HG03558 (cell line): ENCODE data around the gene LYST.
"Not testable (repeated sequence)": the region's sequence is repeated elsewhere in the genome, so short reads cannot be mapped to it uniquely, and the experiment has no call there.

Experiments
- ATAC-seq: cut with Tn5 transposase; IDR thresholded peaks from one replicate; pipeline ENCODE4 v1.9.1; 2021; ENCODE audit warnings: moderate number of reproducible peaks; ENCODE audit not compliant: unreplicated experiment; ENCODE audit errors: extremely low read depth

Gene LYST

GRCh38 chr1:235776396-235776795, 90.3 kb downstream of the LYST start:
- ATAC-seq, result no peak

GRCh38 chr1:235775246-235775860, 91.4 kb downstream of the LYST start:
- ATAC-seq, result no peak

DNA sequence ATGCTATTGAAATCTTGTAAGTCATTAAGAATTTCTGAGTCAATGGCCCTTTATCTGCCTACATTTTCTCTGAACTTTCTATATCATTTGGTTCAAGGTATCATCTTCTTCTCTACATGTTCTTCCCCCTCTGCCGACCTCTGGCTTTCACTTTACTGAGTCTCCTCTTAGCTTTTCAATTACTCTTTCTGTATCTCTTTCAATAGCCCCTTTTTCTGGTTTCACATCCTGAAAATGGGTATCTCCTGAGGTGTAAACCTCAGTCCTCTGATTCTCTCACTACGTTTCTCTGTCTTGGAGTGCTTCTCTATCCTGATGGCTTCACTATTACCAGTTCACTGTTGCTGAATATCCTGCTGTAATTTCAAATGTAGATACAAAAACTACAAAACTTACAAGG, 98.9 kb downstream of the LYST start:
- no peak for ATAC-seq

DNA sequence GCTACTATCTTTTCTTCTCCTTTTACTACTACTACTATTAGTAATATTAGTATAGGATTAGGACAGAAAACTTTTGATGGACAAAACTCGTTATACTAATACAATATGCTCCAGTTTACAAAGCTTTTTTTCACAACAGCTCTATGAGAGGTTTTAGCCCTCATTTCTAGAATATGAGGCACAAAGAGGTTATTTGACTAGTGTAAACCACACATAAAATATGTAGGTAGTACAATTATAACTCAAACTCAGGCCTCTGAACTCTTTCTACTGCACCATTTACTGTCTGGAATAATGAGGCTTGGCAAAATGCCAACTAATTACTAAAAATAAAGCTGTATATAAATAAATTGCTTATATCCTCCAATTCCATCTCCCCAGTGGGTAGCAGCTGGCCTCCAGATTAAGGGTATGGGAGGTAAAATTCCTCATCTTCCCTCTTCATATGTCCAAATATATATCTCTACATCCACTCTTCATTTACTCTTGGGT, 99.9 kb downstream of the LYST start:
- ATAC-seq, result no peak

DNA sequence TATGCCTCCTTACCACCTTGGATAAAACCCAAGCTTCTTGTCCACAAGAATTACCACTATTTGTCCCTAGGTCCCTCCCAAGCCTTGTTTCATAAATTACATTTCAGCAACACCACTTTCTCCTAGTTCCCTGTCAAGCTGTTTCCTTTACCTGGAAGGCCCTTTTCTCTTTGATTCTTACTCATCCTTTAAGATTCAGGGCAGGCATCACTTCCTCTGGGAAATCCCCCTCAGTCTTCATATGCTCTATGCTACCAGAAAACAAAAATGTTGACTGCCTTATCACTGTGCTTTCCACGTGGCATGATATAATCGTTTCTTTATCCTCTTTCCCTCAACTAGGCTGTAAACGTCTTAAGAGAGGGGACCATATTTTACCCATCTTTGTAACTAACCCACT, 102.7 kb downstream of the LYST start:
- no peak for ATAC-seq

DNA sequence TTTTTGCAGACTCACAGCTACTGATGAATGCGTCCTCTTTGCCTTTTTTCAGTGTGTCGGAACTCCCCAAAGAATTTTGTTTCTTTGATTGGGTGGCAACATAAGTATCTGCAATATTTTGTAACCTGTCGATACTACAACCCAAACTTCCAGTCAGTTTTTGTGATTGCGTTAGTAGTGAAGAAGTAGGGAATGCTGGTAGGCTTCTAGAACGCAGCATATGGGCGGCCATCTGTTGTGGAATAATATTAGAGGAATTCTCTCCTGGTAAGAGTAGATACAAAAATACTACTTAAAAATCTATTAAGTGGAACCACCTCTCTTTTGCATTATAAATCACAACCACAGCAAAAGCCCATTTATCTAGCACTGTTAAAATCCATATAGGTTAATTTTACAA, 107.4 kb downstream of the LYST start:
- no peak for ATAC-seq

DNA sequence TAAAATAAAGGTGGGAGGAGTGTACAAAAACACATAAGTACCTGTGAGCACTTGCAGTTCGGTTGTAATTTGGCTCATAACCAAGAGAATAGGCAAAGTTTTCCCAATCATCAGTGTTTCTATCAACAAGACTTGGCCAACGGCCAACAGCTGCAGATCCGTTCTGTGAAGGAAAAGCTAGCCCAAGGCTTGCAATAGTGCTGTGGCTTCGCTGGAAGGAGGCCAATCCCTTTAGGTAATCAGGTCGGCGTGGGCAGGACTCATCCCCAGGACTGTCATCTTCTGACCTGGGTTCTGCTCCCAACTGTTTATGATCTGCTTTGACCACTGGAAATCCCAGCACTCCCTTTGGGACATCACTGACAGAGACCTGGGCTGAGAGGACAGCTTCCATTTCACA, 107.8 kb downstream of the LYST start:
- ATAC-seq, result no peak

DNA sequence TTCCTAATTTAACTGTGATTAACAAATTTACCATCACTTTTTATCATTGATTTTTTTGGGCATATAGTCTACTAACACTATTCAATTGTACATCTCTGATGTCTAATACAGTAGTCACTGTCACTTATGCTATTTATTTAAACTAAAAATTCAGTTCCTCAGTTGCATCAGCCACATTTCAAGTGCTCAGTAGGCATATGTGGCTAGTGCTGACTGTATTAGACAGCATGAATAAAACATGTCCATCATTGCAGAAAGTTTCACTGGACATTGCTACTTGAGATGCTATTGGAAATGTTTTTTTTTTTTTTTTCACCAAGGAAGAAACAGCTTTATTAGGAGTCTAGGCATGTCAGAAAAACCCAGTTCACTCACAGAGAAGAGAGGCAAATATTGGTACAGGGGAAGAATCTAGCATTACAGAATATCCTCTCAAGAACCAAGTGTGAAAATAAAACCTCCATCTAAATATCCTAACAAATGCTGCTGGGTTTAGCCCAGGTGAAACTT, 109.1 kb downstream of the LYST start:
- no peak for ATAC-seq

- not testable (repeated sequence) for ATAC-seq
These were observed 112.5 kb downstream of the LYST start for GRCh38 chr1:235754186-235754585.

GRCh38 chr1:235749755-235750300, 116.9 kb downstream of the LYST start:
- no peak for ATAC-seq

DNA sequence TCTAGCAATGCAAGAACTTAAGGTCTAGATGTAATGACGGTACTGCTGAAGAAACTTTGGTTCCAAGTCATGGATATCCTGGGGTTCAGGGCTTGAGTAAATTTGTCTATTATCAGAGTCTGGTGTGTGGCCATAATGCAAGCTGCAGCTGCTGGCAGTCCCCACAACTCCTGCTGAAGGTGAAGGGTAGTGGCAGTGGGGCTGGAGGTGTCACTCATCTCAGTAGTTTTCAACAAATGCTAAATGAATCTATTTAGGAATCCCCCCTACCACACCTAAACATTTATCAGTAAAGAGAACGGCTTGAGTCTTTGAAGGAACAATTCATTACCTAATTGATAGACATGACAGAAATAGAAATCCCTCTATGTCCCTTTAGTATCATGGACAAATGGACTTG, 118.0 kb downstream of the LYST start:
- ATAC-seq, result no peak

- ATAC-seq, result no peak
These were observed 120.5 kb downstream of the LYST start for GRCh38 chr1:235746245-235746644.

DNA sequence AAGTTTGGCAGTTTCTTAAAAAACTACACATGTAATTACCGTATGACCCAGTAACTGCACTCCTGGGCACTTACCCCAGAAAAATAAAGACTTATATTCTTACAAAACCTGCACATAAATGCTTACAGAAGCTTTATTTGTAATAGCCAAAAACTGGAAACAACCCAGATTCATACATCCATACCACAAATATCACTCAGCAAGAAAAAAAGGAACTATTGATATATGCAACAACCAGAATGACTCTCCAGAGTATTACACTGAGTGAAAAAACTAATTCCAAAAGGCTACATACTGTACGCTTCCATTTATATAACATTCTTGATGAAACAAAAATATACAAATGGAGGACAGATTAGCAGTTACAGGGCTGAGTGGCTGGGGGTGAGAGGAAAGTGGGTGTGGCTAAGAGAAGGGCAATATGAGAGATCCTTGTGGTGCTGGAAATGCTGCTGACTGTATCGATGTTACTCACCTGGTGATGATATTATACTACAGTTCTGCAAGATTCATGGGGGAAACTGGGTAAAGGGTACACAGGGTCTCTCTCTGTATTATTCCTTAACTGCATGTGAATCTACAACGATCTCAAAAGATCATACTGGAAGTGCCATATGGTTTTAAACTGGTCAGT, 121.1 kb downstream of the LYST start:
- no peak for ATAC-seq

DNA sequence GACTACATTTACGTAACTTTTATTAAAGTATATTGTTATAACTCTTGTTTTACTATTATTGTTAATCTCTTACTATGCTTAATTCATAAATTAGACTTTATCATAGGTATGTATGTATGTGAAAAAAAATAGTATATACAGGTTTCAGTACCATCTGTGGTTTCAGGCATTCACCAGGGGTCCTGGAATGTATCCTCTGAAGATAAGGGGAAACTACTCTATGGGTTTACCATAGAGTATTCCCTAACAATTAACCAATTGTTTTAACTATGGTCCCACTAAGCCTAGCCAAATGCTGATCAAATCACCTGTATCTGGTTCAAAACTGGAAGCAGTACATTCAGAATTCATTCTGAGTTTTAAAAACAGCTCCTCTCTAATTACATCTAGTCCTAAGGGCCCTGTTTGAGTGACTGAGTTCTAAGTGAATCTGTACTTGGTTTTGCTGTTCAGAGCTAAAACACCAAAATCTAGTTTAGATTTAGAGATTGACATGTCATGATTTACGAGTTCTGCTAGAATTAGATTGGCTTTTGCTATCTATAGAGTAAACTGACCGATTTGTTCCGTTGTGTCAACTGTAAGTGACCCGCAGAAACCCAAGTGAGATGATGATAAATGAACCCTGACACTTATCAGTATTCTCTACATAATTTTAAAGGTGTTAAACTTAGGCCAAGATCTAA, 123.6 kb downstream of the LYST start:
- ATAC-seq, result no peak

DNA sequence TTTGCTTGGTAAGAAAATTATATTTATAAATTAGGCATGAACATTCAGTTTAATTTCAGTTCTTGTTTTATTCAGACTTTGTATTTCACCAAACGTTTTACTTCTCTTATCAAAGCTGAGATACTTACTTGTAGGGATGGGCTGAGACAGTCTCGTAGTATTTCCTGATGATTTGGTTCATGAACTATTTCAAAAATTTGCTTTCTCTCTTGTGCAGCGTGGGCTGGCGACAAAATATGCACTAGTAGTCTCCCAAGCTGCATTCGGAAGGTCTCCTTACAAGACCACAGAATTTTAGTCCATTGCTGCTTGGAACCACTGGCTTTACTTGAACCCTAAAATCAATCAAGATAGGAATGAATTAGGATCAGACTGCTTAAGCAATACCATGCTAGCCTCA, 125.4 kb downstream of the LYST start:
- ATAC-seq, result no peak

DNA sequence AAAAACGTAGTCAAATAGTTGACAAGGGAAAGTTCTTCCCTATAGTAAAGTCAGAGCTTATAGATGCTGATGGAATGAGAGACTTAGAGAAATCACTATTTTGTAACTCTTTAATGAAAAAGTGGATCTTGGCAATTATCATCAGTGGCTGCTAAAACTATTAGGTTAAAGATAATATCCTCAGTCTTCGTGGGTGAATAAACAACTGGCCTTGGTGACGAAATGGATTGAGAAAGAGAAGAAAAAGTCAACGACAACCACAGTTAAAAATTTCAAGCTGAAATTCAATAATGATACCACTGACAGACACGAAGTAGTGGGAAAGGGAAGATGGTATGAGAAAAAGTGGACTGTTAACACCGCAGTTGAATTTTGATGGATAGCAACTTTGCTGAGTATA, 127.1 kb downstream of the LYST start:
- ATAC-seq, result no peak

DNA sequence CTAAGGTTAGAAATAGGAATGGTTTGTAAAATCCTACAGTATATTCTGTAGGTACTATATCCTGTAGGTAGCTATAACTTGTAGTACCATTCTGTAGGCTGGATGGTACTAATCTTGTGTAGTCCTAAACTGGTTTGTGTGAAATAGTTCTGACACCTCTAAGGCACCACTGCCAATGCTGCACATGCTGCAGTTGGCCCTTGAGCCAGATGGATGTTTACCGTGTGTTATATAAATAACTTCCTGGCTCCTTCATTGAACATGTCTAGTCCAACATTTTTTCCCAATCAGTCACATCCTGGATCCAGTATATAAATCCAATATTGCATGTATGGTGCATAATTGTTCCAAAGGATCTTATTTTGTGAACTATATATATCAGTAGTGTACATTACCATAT, 127.6 kb downstream of the LYST start:
- no peak for ATAC-seq

- no peak for ATAC-seq
These were observed 129.0 kb downstream of the LYST start for GRCh38 chr1:235737751-235738150.

DNA sequence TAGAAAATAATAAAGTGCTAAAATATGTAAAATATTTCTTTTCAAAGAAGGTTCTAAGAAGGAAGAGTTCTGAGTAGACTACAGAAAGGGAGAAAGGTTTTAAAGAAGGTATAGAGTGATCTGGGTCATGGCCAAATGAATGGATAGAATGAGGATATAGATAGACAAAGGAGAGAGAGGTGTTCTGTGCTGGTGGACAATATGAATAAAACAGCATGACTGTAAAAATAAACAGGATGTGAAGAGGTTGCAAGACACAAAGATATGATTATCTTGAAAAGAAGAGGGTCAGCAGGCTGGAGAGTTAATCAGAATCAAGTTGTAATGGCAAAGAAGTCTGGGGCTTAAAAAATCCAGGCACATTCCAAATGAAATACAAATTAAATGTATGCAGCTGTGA, 130.4 kb downstream of the LYST start:
- no peak for ATAC-seq

GRCh38 chr1:235735621-235736020, 131.1 kb downstream of the LYST start:
- ATAC-seq, result no peak

GRCh38 chr1:235734335-235734734, 132.4 kb downstream of the LYST start:
- ATAC-seq, result no peak
